ENCODE results near the gene TSTD1.
"Not testable (repeated sequence)": the region's sequence is repeated elsewhere in the genome, so short reads cannot be mapped to it uniquely, and the experiment has no call there.

Gene TSTD1

GRCh38 chr1:161008869-161009510 lies 29.8 kb downstream of the TSTD1 start:
- DNase-seq (ENCODE audit: low spot score) = no peak

DNA sequence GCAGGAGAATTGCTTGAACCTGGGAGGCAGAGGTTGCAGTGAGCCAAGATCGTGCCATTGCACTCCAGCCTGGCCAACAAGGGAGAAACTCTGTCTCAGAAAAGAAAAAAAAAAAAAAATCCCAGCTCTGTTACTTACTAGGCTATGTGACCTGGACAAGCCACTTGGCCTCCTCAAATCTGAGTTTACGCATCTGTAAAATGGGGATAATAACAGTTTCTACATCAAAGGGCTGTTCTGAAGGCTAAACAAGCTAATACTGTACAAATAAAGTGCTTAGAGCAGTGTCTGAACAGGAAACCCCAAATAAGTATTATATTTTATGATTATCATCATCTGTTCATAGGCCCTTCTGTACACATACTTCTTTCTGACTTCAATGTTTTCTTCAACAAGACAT lies 31.4 kb downstream of the TSTD1 start:
- DNase-seq (ENCODE audit: low spot score) = no peak

GRCh38 chr1:161006563-161006962 lies 32.2 kb downstream of the TSTD1 start:
- DNase-seq (ENCODE audit: low spot score) = no peak

DNA sequence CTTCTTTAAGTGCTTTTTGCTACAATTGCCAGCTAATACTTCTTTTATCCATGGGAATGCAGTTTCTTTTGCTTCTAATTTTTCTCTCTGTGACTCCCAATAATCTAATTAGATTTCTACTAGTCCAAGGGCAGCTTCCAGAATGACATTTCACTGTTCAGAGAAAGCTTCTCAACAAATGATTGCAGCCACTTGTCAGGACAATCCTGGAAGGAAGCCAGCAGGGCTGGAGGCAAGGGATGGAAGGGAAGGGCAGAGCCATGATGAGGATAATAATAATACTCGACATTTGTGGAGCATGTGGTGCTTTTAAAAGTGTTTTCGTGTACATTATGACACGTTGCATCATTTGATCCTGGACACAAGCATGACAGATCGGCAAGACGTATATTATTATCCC lies 37.2 kb downstream of the TSTD1 start:
- no peak for DNase-seq (ENCODE audit: low spot score)

DNA sequence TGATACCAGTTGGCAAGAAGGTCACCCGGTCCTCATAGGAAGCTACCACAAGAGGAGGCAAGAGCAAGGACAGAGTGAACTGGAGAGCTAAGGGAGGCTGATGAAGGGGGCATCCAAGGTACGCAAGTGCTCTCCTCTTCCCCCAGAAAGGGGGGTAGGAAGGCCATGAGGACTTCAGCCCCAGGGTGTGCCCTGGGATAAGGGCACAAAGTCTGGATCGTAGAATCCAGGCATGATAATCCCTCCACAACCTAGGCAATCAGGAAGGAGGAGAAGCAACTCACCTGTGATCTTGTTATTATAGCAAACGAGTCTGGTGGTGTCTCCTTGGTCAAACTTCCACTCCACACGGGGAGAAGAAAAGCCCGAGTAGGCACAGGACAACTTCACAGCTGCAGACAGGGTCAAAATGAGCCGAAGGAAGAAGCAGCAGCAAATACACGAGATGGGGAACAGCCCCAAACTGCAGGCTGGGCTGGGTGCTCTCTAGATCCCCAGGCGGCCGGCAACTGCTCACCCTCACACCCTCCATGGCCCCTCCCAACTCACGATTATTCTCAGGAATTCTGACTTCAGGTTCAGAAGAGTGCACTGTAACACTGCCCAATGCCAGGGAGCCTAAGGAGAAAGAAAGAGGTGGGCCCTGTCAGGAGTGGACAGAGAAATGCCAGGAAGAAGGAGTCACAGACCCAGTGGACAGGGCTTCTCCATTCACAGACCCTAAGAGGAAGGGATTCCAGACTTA lies 37.9 kb downstream of the TSTD1 start:
- DNase-seq (ENCODE audit: low spot score) = no peak

DNA sequence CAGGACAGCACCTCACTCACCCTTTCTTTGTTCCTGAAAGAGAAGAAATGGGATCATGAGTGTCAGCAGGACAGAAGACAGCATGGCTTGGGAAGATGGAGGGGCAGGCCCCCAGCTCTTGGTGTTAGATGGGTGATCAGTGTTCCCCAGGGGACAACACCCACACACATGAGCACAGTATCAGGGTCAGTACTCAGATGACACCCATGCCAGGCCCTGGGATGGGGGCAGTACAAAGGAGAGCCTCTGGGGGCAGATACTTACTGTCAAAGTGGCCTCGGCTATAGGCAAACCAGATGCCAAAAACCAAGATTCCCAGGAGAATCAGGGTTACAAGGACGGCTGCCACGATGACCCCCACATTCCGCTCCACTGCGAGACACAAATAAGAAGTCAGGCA lies 39.4 kb downstream of the TSTD1 start:
- DNase-seq (ENCODE audit: low spot score) = no peak

DNA sequence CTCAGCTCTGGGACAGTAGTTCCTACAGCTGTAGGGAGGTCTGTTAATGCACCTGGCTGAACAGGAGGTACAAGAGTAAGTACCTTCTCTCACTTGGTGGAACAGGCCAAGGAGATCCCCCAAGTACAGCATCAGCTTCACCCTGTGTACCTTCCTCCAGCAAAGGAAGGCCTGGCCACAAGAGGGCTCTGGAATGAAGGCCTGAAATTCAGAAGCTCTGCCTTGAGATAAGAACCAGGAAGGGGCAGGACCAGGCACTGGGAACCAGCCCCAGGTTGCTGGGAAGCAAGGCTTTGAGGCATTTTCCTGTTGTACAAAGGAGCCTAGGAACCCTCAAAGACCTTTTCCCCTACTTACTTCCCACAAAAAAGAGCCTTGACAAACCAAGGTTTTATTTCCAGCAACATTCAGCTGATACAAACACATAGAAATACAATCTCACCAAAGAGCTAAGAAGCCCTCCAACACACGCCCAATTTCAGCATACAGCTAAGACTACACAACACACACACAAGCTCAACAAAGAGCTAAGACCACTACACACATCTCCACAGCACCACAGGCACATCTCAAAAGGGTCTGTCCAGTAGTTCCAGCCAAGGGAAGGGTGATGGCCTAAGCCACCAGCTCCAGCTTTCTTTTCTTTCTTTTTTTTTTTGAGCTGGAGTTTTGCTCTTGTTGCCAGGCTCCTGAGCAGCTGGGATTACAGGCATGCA lies 41.3 kb downstream of the TSTD1 start:
- no peak for DNase-seq (ENCODE audit: low spot score)

DNA sequence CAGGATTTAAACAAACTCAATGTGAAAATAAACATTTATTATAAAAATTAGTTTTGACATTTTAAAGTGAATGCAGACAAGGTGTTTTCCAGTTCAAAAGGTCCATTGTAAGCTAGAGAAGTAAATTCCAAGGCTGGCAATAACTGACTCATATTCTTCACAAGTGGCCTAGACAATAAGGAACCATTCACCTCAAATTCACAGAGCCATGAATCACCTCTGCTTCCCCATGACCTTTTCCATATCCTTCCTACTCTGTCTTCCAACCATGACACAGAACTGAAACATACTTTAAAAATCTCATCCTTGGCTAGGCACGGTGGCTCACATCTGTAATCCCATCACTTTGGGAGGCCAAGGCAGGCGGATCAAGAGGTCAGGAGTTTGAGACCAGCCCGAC lies 42.6 kb downstream of the TSTD1 start:
- DNase-seq (ENCODE audit: low spot score) = no peak

DNA sequence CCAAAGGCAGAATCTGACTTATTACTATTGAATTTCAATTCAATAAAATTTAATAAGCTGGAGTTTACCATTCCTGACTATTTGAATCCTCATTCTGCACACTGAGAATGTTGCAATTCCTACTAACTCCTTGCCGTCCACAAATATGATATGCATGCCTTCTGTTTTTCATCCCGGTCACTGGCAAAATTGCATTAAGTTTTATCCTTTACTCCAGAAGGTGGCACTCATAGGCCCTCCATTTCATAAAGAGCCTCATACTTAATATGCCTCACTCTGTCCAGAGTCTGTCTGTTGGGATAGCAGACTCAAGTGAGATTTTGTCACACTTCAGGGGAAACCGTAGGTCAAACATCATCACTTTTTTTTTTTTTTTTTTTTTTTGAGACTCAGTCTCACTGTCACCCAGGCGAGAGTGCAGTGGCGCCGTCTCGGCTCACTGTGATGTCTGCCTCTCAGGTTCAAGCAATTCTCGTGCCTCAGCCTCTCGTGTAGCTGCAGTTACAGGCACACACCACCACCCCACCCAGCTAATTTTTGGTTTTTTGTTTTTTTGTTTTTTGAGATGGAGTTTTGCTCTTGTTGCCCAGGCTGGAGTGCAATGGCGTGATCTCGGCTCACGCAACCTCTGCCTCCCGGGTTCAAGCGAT lies 45.1 kb downstream of the TSTD1 start:
- no peak for DNase-seq (ENCODE audit: low spot score)

DNA sequence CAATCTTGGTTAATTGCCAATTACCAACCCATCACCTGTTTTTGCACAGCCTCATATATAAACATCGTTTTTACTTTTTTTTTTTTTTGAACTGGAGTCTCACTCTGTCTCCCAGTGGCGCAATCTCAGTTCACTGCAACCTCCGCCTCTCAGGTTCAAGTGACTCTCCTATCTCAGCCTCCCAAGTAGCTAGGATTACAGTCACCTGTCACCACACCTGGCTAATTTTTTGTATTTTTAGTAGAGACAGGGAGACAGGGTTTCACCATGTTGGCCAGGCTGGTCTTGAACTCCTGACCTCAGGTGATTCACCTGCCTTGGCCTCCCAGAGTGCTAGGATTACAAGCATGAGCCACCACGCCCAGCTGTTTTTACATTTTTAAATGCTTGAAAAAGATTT lies 46.7 kb downstream of the TSTD1 start:
- not testable (repeated sequence) for DNase-seq (ENCODE audit: low spot score)
